ENCODE measurements around the gene ADAMTS19.

Gene ADAMTS19

GRCh38 chr5:129771058-129771838, 311.1 kb downstream of the ADAMTS19 start:
- WGBS (ENCODE audit: extremely low coverage, insufficient coverage, insufficient read length) = no CpG with 5 or more reads among the region's 9 CpGs

GRCh38 chr5:129773376-129773775, 313.3 kb downstream of the ADAMTS19 start:
- WGBS (ENCODE audit: extremely low coverage, insufficient coverage, insufficient read length) = no CpG with 5 or more reads among the region's 5 CpGs
- no peak overlapping the region for H4K12ac ChIP-seq (ENCODE audit: low read depth, low read length)

More at GRCh38 chr5:129771058-129771838, 311.1 kb downstream of the ADAMTS19 start:
- H3K18ac ChIP-seq (ENCODE audit: low read length) = no peak overlapping the region
- no peaks in the 10 kb centered on the region for H3K79me2 ChIP-seq (ENCODE audit: control insufficient read depth, insufficient read depth, low read length, poor library complexity)
- H3K23ac ChIP-seq (ENCODE audit: low read length) = no peak overlapping the region
- no peak overlapping the region for H3K14ac ChIP-seq (ENCODE audit: low read length)
- H3K4me2 ChIP-seq (ENCODE audit: low read length) = no peak overlapping the region
- no peaks in the 10 kb centered on the region for H3K4me1 ChIP-seq (ENCODE audit: control insufficient read depth in 1 of 2, insufficient read depth in 2 of 2, low read length in 2 of 2)
- H2BK5ac ChIP-seq (ENCODE audit: low read depth, low read length, poor library complexity) = no peak overlapping the region
- no peaks in the 10 kb centered on the region for H3K79me1 ChIP-seq (ENCODE audit: low read length)
- no peaks in the 10 kb centered on the region for H3K27me3 ChIP-seq (ENCODE audit: insufficient read depth, low read length)
- no peaks in the 10 kb centered on the region for H3K36me3 ChIP-seq (ENCODE audit: control insufficient read depth in 1 of 2, insufficient read depth in 2 of 2, low read length in 2 of 2)
- no peak overlapping the region for H3K4ac ChIP-seq (ENCODE audit: low read depth, low read length)
- H2AK5ac ChIP-seq (ENCODE audit: low read length) = no peak overlapping the region
- no peak overlapping the region for H2AFZ ChIP-seq (ENCODE audit: insufficient read depth, low read length, poor library complexity)
- peak; percentile 43 to 81 for DNase-seq
- H2BK120ac ChIP-seq (ENCODE audit: insufficient read depth, low read length, poor library complexity) = no peak overlapping the region
- no peak overlapping the region for H3K27ac ChIP-seq (ENCODE audit: low read depth, low read length)
- no peak overlapping the region for H2BK12ac ChIP-seq (ENCODE audit: low read length)
- no peak overlapping the region for H3K9ac ChIP-seq (ENCODE audit: low read length)
- H4K12ac ChIP-seq (ENCODE audit: low read depth, low read length) = no peak overlapping the region
- H3K4me3 ChIP-seq (ENCODE audit: low read depth, low read length) = no peak overlapping the region
- no peak overlapping the region for H4K91ac ChIP-seq (ENCODE audit: low read depth, low read length)
- no peaks in the 10 kb centered on the region for H3K9me3 ChIP-seq (ENCODE audit: insufficient read depth, low read depth, low read length)
- H4K8ac ChIP-seq (ENCODE audit: low read depth, low read length) = no peak overlapping the region

GRCh38 chr5:129781594-129781993, 321.5 kb downstream of the ADAMTS19 start:
- H2BK5ac ChIP-seq (ENCODE audit: low read depth, low read length, poor library complexity) = no peak overlapping the region
- no peak overlapping the region for H3K18ac ChIP-seq (ENCODE audit: low read length)

More at GRCh38 chr5:129773376-129773775, 313.3 kb downstream of the ADAMTS19 start:
- Histone ChIP-seq H3K4me3 (ENCODE audit: low read depth, low read length) (no peak overlapping the region), H3K4me2 (ENCODE audit: low read length) (no peak overlapping the region), H3K9me3 (ENCODE audit: insufficient read depth, low read depth, low read length) (no peaks in the 10 kb centered on the region), H3K18ac (ENCODE audit: low read length) (no peak overlapping the region), H4K8ac (ENCODE audit: low read depth, low read length) (no peak overlapping the region), H2BK12ac (ENCODE audit: low read length) (no peak overlapping the region), H3K27me3 (ENCODE audit: insufficient read depth, low read length) (no peaks in the 10 kb centered on the region), H3K79me2 (ENCODE audit: control insufficient read depth, insufficient read depth, low read length, poor library complexity) (no peaks in the 10 kb centered on the region), H3K79me1 (ENCODE audit: low read length) (no peaks in the 10 kb centered on the region), H3K4me1 (ENCODE audit: control insufficient read depth in 1 of 2, insufficient read depth in 2 of 2, low read length in 2 of 2) (no peaks in the 10 kb centered on the region), H3K27ac (ENCODE audit: low read depth, low read length) (no peak overlapping the region), H2AK5ac (ENCODE audit: low read length) (no peak overlapping the region), H3K14ac (ENCODE audit: low read length) (no peak overlapping the region), H3K23ac (ENCODE audit: low read length) (no peak overlapping the region), H3K9ac (ENCODE audit: low read length) (no peak overlapping the region), H3K36me3 (ENCODE audit: control insufficient read depth in 1 of 2, insufficient read depth in 2 of 2, low read length in 2 of 2) (no peaks in the 10 kb centered on the region), H2AFZ (ENCODE audit: insufficient read depth, low read length, poor library complexity) (no peak overlapping the region), H3K4ac (ENCODE audit: low read depth, low read length) (no peak overlapping the region), H2BK120ac (ENCODE audit: insufficient read depth, low read length, poor library complexity) (no peak overlapping the region), H4K91ac (ENCODE audit: low read depth, low read length) (no peak overlapping the region), H2BK5ac (ENCODE audit: low read depth, low read length, poor library complexity) (no peak overlapping the region)
- no peak for DNase-seq

More at GRCh38 chr5:129781594-129781993, 321.5 kb downstream of the ADAMTS19 start:
- Histone ChIP-seq H3K23ac (ENCODE audit: low read length) (no peak overlapping the region), H3K4me2 (ENCODE audit: low read length) (no peak overlapping the region), H3K36me3 (ENCODE audit: control insufficient read depth in 1 of 2, insufficient read depth in 2 of 2, low read length in 2 of 2) (no peaks in the 10 kb centered on the region), H4K12ac (ENCODE audit: low read depth, low read length) (no peak overlapping the region), H3K14ac (ENCODE audit: low read length) (no peak overlapping the region), H4K8ac (ENCODE audit: low read depth, low read length) (no peak overlapping the region), H3K27ac (ENCODE audit: low read depth, low read length) (no peak overlapping the region), H3K79me1 (ENCODE audit: low read length) (no peaks in the 10 kb centered on the region), H3K9ac (ENCODE audit: low read length) (no peak overlapping the region), H3K9me3 (ENCODE audit: insufficient read depth, low read depth, low read length) (no peaks in the 10 kb centered on the region), H2AK5ac (ENCODE audit: low read length) (no peak overlapping the region), H3K27me3 (ENCODE audit: insufficient read depth, low read length) (no peaks in the 10 kb centered on the region), H4K91ac (ENCODE audit: low read depth, low read length) (no peak overlapping the region), H3K4me1 (ENCODE audit: control insufficient read depth in 1 of 2, insufficient read depth in 2 of 2, low read length in 2 of 2) (no peaks in the 10 kb centered on the region), H3K4ac (ENCODE audit: low read depth, low read length) (no peak overlapping the region), H3K79me2 (ENCODE audit: control insufficient read depth, insufficient read depth, low read length, poor library complexity) (no peaks in the 10 kb centered on the region), H2AFZ (ENCODE audit: insufficient read depth, low read length, poor library complexity) (no peak overlapping the region), H2BK12ac (ENCODE audit: low read length) (no peak overlapping the region), H3K4me3 (ENCODE audit: low read depth, low read length) (no peak overlapping the region), H2BK120ac (ENCODE audit: insufficient read depth, low read length, poor library complexity) (no peak overlapping the region)
- WGBS (ENCODE audit: extremely low coverage, insufficient coverage, insufficient read length) = no CpG with 5 or more reads among the region's 2 CpGs
- DNase-seq = no peak

Measured in trophoblast cell (in vitro differentiated cells and primary cell).